Liver (tissue), 9 donors: ENCODE data around the gene SDE2. TPM values are rescaled to one million over a fixed set of nuclear protein-coding genes. Genes with fewer than 3 reads are reported as not detected.

Experiments used
- DNase-seq: peaks from one replicate; pipeline ENCODE4 v3.0.0-alpha.2; 2017; ENCODE audit warnings: low spot score
- H3K27ac ChIP-seq, 2 donors: one replicate each; pipeline ENCODE4 v1.7.0; 2013; ENCODE audit warnings: inconsistent platforms in 2 of 2, low read length in 2 of 2, control low read depth in 1 of 2, low read depth in 1 of 2, mild to moderate bottlenecking in 1 of 2
- H3K27me3 ChIP-seq, 4 donors: one replicate each; pipeline versions ENCODE4 v1.6.1 to v1.7.0; 2013; ENCODE audit warnings: low read length in 3 of 4, inconsistent platforms in 1 of 4, mild to moderate bottlenecking in 1 of 4, moderate library complexity in 1 of 4; ENCODE audit not compliant: control insufficient read depth in 4 of 4, insufficient read depth in 4 of 4
- H3K36me3 ChIP-seq, 4 donors: one replicate each; pipeline versions ENCODE4 v1.6.1 to v1.7.0; 2013; ENCODE audit warnings: low read length in 3 of 4, mild to moderate bottlenecking in 3 of 4, low read depth in 1 of 4, moderate library complexity in 1 of 4; ENCODE audit not compliant: control insufficient read depth in 4 of 4, insufficient read depth in 3 of 4
- H3K4me1 ChIP-seq, 4 donors: one replicate each; pipeline versions ENCODE4 v1.6.1 to v1.7.0; 2013; ENCODE audit warnings: low read length in 3 of 4, mild to moderate bottlenecking in 3 of 4, moderate library complexity in 1 of 4; ENCODE audit not compliant: control insufficient read depth in 4 of 4, insufficient read depth in 4 of 4
- H3K4me3 ChIP-seq, 3 donors: one replicate each; pipeline versions ENCODE4 v1.6.1 to v1.7.0; 2013; ENCODE audit warnings: low read length in 3 of 3, control low read depth in 1 of 3, low read depth in 1 of 3, mild to moderate bottlenecking in 1 of 3
- H3K9ac ChIP-seq, 2 donors: one replicate each; pipeline ENCODE4 v1.7.0; 2013; ENCODE audit warnings: low read length in 2 of 2, mild to moderate bottlenecking in 2 of 2, moderate library complexity in 2 of 2, control low read depth in 1 of 2, low read depth in 1 of 2
- H3K9me3 ChIP-seq, 4 donors: one replicate each; pipeline versions ENCODE4 v1.6.1 to v1.7.0; 2013; ENCODE audit warnings: low read length in 3 of 4; ENCODE audit not compliant: control insufficient read depth in 4 of 4
- CTCF ChIP-seq: fragments of 150-350 bp; IDR thresholded peaks from 2 replicates; pipeline ENCODE4 v1.5.1; 2017; ENCODE audit warnings: improper control_type of control experiment, low read depth, low read length; ENCODE audit not compliant: missing input control
- EGR1 ChIP-seq, 2 donors: IDR thresholded peaks; 2 replicates each; pipeline ENCODE4 v1.6.1; 2016 to 2018; ENCODE audit warnings: antibody characterized with exemption in 2 of 2, low read depth in 2 of 2
- FOXA1 ChIP-seq: IDR thresholded peaks from 2 replicates; pipeline ENCODE4 v1.6.1; 2016; ENCODE audit warnings: antibody characterized with exemption
- GABPA ChIP-seq, 2 donors: IDR thresholded peaks in 1 of 2; conservative IDR thresholded peaks in 1 of 2; 2 replicates each; pipeline ENCODE4 v1.6.1; 2016; ENCODE audit warnings: antibody characterized with exemption in 2 of 2, mild to moderate bottlenecking in 1 of 2, moderate library complexity in 1 of 2
- HNF4A ChIP-seq, 2 donors: conservative IDR thresholded peaks; 2 replicates each; pipeline ENCODE4 v1.6.1; 2016; ENCODE audit warnings: antibody characterized with exemption in 2 of 2, mild to moderate bottlenecking in 2 of 2
- HNF4G ChIP-seq: IDR thresholded peaks from 2 replicates; pipeline ENCODE4 v1.6.1; 2016; ENCODE audit warnings: antibody characterized with exemption
- JUND ChIP-seq, 2 donors: IDR thresholded peaks; 2 replicates each; pipeline ENCODE4 v1.6.1; 2016; ENCODE audit warnings: antibody characterized with exemption in 2 of 2
- NR2F2 ChIP-seq: IDR thresholded peaks from 2 replicates; pipeline ENCODE4 v1.6.1; 2016; ENCODE audit warnings: antibody characterized with exemption
- RAD21 ChIP-seq, 2 donors: IDR thresholded peaks; 2 replicates each; pipeline ENCODE4 v1.6.1; 2016; ENCODE audit warnings: antibody characterized with exemption in 2 of 2, mild to moderate bottlenecking in 2 of 2
- REST ChIP-seq: IDR thresholded peaks from 2 replicates; pipeline ENCODE4 v1.6.1; 2016; ENCODE audit warnings: antibody characterized with exemption, mild to moderate bottlenecking
- RXRA ChIP-seq, 2 donors: IDR thresholded peaks; 2 replicates each; pipeline ENCODE4 v1.6.1; 2017 to 2018; ENCODE audit warnings: antibody characterized with exemption in 2 of 2, mild to moderate bottlenecking in 1 of 2
- SP1 ChIP-seq: IDR thresholded peaks from 2 replicates; pipeline ENCODE4 v1.6.1; 2018; ENCODE audit warnings: antibody characterized with exemption, mild to moderate bottlenecking
- YY1 ChIP-seq: IDR thresholded peaks from 2 replicates; pipeline ENCODE4 v1.6.1; 2016; ENCODE audit warnings: antibody characterized with exemption, mild to moderate bottlenecking
- ZBTB33 ChIP-seq: IDR thresholded peaks from 2 replicates; pipeline ENCODE4 v1.6.1; 2016; ENCODE audit warnings: antibody characterized with exemption
- WGBS: extraction: QIAGEN DNeasy Blood & Tissue Kit; methylation state at CpG from one replicate; pipeline ENCODE4 v1.1.7; 2013; 5-methylcytosine and 5-hydroxymethylcytosine counted together
- polyA plus RNA-seq, 2 donors: library from polyadenylated mRNA; stranded (reverse) in 1 of 2; unstranded in 1 of 2; fragments of 200-250 nt in 1 of 2; fragments of >200 nt in 1 of 2; fragmentation: Nextera tagmentation in 1 of 2; extraction: Ambion mirVana in 1 of 2; gene quantifications; one replicate each; pipeline versions ENCODE4 v1.2.1 to v1.2.3, GENCODE V29; 2013 to 2015
- total RNA-seq, 2 donors: library from RNA; depleted of rRNA; stranded (reverse); fragments of >200 nt; gene quantifications; one replicate each; pipeline ENCODE4 v1.2.3, GENCODE V29; 2014
- TF ChIP-seq, protein P1 (sequence below): IDR thresholded peaks from 2 replicates; pipeline ENCODE4 v1.6.1; 2016; ENCODE audit warnings: antibody characterized with exemption
- donor health status: healthy.
- donor health status: healthy.
- donor health status: healthy.
- donor health status: healthy.
- donor health status: healthy.

Gene SDE2
- total and polyA plus RNA-seq, 4 donors: 4.7 to 53.7 (median 11.0) TPM

GRCh38 chr1:225961659-225962439, 37.3 kb downstream of the SDE2 start:
- TF ChIP-seq JUND (IDR thresholded peaks at IDR 0.05) (no peak), ZBTB33 (no peak), YY1 (no peak), EGR1 (IDR thresholded peaks at IDR 0.05; ENCODE audit: low read depth in 2 of 2) (no peak), NR2F2 (no peak), REST (no peak), RXRA (IDR thresholded peaks at IDR 0.05) (no peak), SP1 (no peak), CTCF (no peak), HNF4A (conservative IDR thresholded peaks at IDR 0.05) (no peak), HNF4G (no peak), RAD21 (IDR thresholded peaks at IDR 0.05) (no peak), FOXA1 (no peak)
- TF ChIP-seq, protein P1, sequence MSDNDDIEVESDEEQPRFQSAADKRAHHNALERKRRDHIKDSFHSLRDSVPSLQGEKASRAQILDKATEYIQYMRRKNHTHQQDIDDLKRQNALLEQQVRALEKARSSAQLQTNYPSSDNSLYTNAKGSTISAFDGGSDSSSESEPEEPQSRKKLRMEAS: no peak

DNA sequence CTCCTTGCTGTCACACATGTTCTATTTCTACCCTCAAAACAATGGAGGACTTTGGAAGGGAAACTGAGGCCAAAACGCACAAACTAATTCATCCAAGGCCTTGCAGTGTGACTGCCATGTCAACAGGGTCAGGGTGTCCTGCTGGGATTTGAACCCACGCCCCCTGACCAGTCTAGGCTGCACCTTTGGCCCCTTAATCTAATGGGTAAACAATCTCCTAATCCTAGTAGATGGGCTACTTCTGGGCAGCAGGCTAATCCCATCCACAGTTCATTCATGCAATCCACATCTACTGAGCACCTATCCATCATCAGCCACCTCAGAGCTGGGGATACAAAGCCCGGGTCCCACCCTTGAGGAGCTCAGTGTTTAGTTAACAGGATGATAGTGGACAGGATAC, 41.1 kb downstream of the SDE2 start:
- DNase-seq: no peak
- TF ChIP-seq YY1: no peak
- no peak for TF ChIP-seq FOXA1
- TF ChIP-seq, protein P1: no peak
- TF ChIP-seq GABPA (IDR thresholded peaks at IDR 0.05 in 1 of 2, conservative IDR thresholded peaks at IDR 0.05 in 1 of 2): no peak
- Histone ChIP-seq H3K27ac (no peak overlapping the region), H3K9me3 (no peaks in the 10 kb centered on the region), H3K4me1 (no peaks in the 10 kb centered on the region), H3K27me3 (no peaks in the 10 kb centered on the region), H3K36me3 (no peaks in the 10 kb centered on the region), H3K4me3 (no peak overlapping the region), H3K9ac (no peak overlapping the region)
- 65% methylated on average over 3 of the region's 3 CpGs for whole genome bisulfite sequencing

More at GRCh38 chr1:225961659-225962439, 37.3 kb downstream of the SDE2 start:
- peaks cover 3 to 9% (median 6%) of the 10 kb centered on the region in 4 donors for H3K4me1 ChIP-seq
- no peak overlapping the region for H3K9ac ChIP-seq
- no peak overlapping the region for H3K4me3 ChIP-seq
- WGBS: 72% methylated on average over 20 of the region's 20 CpGs
- DNase-seq: no peak
- H3K36me3 ChIP-seq: no peaks in the 10 kb centered on the region
- H3K9me3 ChIP-seq: no peaks in the 10 kb centered on the region
- H3K27ac ChIP-seq: no peak overlapping the region
- H3K27me3 ChIP-seq: no peaks in the 10 kb centered on the region
